ENCODE data around the gene GLDN.

GRCh38 chr15:51386960-51387698 lies 45.7 kb downstream of the GLDN start:
- TF ChIP-seq CTCF (conservative IDR thresholded peaks at IDR 0.05; ENCODE audit: low read depth, low read length), result no peak
- TF ChIP-seq EZH2 (IDR thresholded peaks at IDR 0.05; ENCODE audit: low read length, unreplicated experiment), result no peak
- TF ChIP-seq EZH2phosphoT487 (IDR thresholded peaks at IDR 0.05; ENCODE audit: borderline replicate concordance, low read length), result no peak
